SK-N-SH (cell line): Measurements from ENCODE around the gene C19orf12. TPM values are rescaled to one million over a fixed set of nuclear protein-coding genes. Genes with fewer than 3 reads are reported as not detected.

ENCODE experiments used
- CTCF ChIA-PET: fragments of 300-600, 350-600 bp; formaldehyde crosslinking; extraction: SDS; loops from one replicate; lab custom pipeline; 2021; lab: Yijun Ruan, JAX
- POLR2A ChIA-PET: fragments of 350-600 bp; sonication (Branson Sonifier 250); formaldehyde crosslinking; extraction: SDS; loops from one replicate; lab custom pipeline; 2020; ENCODE audit warnings: antibody characterized with exemption, inconsistent platforms; lab: Yijun Ruan, JAX
- DNase-seq: peaks from one replicate; pipeline ENCODE4 v3.0.0; 2012
- H2AFZ ChIP-seq: fragments of 200-600 bp; sonication (generic); 2 replicates; pipeline ENCODE4 v1.8.1; 2016; ENCODE audit warnings: antibody characterized with exemption, mild to moderate bottlenecking, low read depth
- H3F3A ChIP-seq: fragments of 200-600 bp; sonication (generic); replicated peaks from 2 replicates; pipeline ENCODE3; 2016; ENCODE audit warnings: antibody characterized with exemption, mild to moderate bottlenecking; ENCODE audit not compliant: insufficient read depth
- H3K27ac ChIP-seq, 2 experiments: fragments of 200-500 bp in 1 of 2; fragments of 200-600 bp in 1 of 2; sonication (Bioruptor generic) in 1 of 2; sonication (generic), shearing (Covaris generic) in 1 of 2; 2 replicates each; pipeline versions ENCODE4 v1.5.1 to v1.6.1; 2014 to 2016; ENCODE audit warnings: low read depth in 2 of 2, inconsistent platforms in 1 of 2, low read length in 1 of 2, mild to moderate bottlenecking in 1 of 2, mixed read lengths in 1 of 2
- H3K27me3 ChIP-seq: fragments of 200-600 bp; sonication (generic), shearing (Covaris generic); 2 replicates; pipeline ENCODE4 v1.6.1; 2016; ENCODE audit warnings: mixed run types; ENCODE audit not compliant: insufficient read depth
- H3K36me3 ChIP-seq, 2 experiments: fragments of 200-500 bp in 1 of 2; fragments of 200-600 bp in 1 of 2; sonication (Bioruptor generic) in 1 of 2; sonication (generic) in 1 of 2; replicated peaks in 1 of 2; 2 replicates each; pipeline versions ENCODE3 to v1.5.1; 2014 to 2016; ENCODE audit warnings: low read length in 1 of 2, mild to moderate bottlenecking in 1 of 2; ENCODE audit not compliant: insufficient read depth in 2 of 2, control insufficient read depth in 1 of 2
- H3K4me1 ChIP-seq, 2 experiments: fragments of 200-500 bp in 1 of 2; fragments of 200-600 bp in 1 of 2; sonication (Bioruptor generic) in 1 of 2; sonication (generic), shearing (Covaris generic) in 1 of 2; 2 replicates each; pipeline versions ENCODE4 v1.5.1 to v1.6.1; 2014 to 2016; ENCODE audit warnings: low read depth in 1 of 2, low read length in 1 of 2, mixed run types in 1 of 2; ENCODE audit not compliant: insufficient read depth in 2 of 2, control insufficient read depth in 1 of 2
- H3K4me2 ChIP-seq: fragments of 200-600 bp; sonication (generic), shearing (Covaris generic); 2 replicates; pipeline ENCODE4 v1.6.1; 2017; ENCODE audit warnings: mixed run types
- H3K4me3 ChIP-seq, 2 experiments: fragments of 200-500 bp in 1 of 2; fragments of 200-600 bp in 1 of 2; sonication (Bioruptor generic) in 1 of 2; sonication (generic), shearing (Covaris generic) in 1 of 2; 2 replicates each; pipeline versions ENCODE4 v1.5.1 to v1.8.1; 2014 to 2016; ENCODE audit warnings: low read depth in 2 of 2, inconsistent platforms in 1 of 2, low read length in 1 of 2, mild to moderate bottlenecking in 1 of 2, mixed read lengths in 1 of 2, moderate library complexity in 1 of 2
- H3K79me2 ChIP-seq: fragments of 200-600 bp; sonication (generic); 2 replicates; pipeline ENCODE4 v1.8.1; 2017; ENCODE audit warnings: mild to moderate bottlenecking; ENCODE audit not compliant: insufficient read depth
- H3K9ac ChIP-seq: fragments of 200-600 bp; sonication (generic); 2 replicates; pipeline ENCODE4 v1.6.1; 2017; ENCODE audit warnings: mixed run types
- H3K9me2 ChIP-seq: fragments of 200-600 bp; sonication (generic); 2 replicates; pipeline ENCODE4 v1.6.1; 2017; ENCODE audit warnings: mixed run types
- H3K9me3 ChIP-seq: fragments of 200-600 bp; sonication (generic); 2 replicates; pipeline ENCODE4 v1.6.1; 2017; ENCODE audit warnings: mixed run types, mild to moderate bottlenecking, moderate library complexity
- H4K20me1 ChIP-seq: fragments of 200-600 bp; sonication (generic); 2 replicates; pipeline ENCODE4 v1.6.1; 2017; ENCODE audit warnings: mild to moderate bottlenecking, mixed run types; ENCODE audit not compliant: insufficient read depth
- CTCF ChIP-seq: fragments of 200-600 bp; sonication (generic); IDR thresholded peaks from 2 replicates; pipeline ENCODE4 v1.6.1; 2017; ENCODE audit warnings: antibody characterized with exemption, mild to moderate bottlenecking, moderate library complexity
- ELF1 ChIP-seq: IDR thresholded peaks from 2 replicates; pipeline ENCODE4 v1.4.0; 2012
- FOXJ3 ChIP-seq: sonication (generic); formaldehyde crosslinking; IDR thresholded peaks from 2 replicates; pipeline ENCODE4 v1.5.1; 2020; ENCODE audit warnings: mild to moderate bottlenecking, missing genetic modification reagents
- IRF3 ChIP-seq: fragments of 150-350 bp; IDR thresholded peaks from 2 replicates; pipeline ENCODE4 v1.6.1; 2016; ENCODE audit warnings: mild to moderate bottlenecking, low read depth, low read length
- MAX ChIP-seq: IDR thresholded peaks from 2 replicates; pipeline ENCODE4 v1.4.0; 2012; ENCODE audit warnings: low read depth
- MEF2A ChIP-seq: IDR thresholded peaks from 2 replicates; pipeline ENCODE4 v1.4.0; 2012; ENCODE audit warnings: low read depth, borderline replicate concordance
- MXI1 ChIP-seq: IDR thresholded peaks from 2 replicates; pipeline ENCODE4 v1.6.1; 2012; ENCODE audit warnings: mild to moderate bottlenecking, low read depth, low read length, improper control_type of control experiment
- REST ChIP-seq: IDR thresholded peaks from 2 replicates; pipeline ENCODE4 v1.6.1; 2012; ENCODE audit warnings: mild to moderate bottlenecking, low read depth, low read length, moderate library complexity
- TCF12 ChIP-seq: IDR thresholded peaks from 2 replicates; pipeline ENCODE4 v1.4.0; 2012
- WGBS: methylation state at CpG from one replicate; pipeline ENCODE4 v1.1.6; 2017; ENCODE audit warnings: low lambda C conversion rate; 5-methylcytosine and 5-hydroxymethylcytosine counted together
- polyA plus RNA-seq, 3 experiments: library from polyadenylated mRNA; depleted of rRNA; stranded (reverse); fragments of >200 nt; gene quantifications; 2 replicates each; pipeline ENCODE4 v1.2.3, GENCODE V29; 2012

The C19orf12 gene
- polyA plus RNA-seq, 1 of the 3 experiments (the other 2 are of a cell fraction) = 30.5 TPM

- TF ChIP-seq CTCF (no peak), MAX (no peak)
Measured at GRCh38 chr19:29714371-29714952, 599 bp downstream of the C19orf12 start (continued).

- no peak overlapping the region for H2AFZ ChIP-seq
- H3K79me2 ChIP-seq = peaks cover 71% of the 10 kb centered on the region
- H3K9me2 ChIP-seq = no peaks in the 10 kb centered on the region
- TF ChIP-seq IRF3 = no peak
- TF ChIP-seq ELF1 = no peak
- no peak for TF ChIP-seq REST
- no peak for TF ChIP-seq MEF2A
- TF ChIP-seq MXI1 = no peak
- TF ChIP-seq FOXJ3 (CRISPR knock-in tag) = no peak
- no peak for TF ChIP-seq TCF12
- ChIA-PET POLR2A (no interaction called here), CTCF (interaction anchor here (0.8 to 8.0 kb wide), 6 partner anchors 12 to 398 kb away, joined by 3 to 104 read pairs (median 4); partner anchors contain the start of gene POP4)
- no peaks in the 10 kb centered on the region for H3K27me3 ChIP-seq
- H3K9me3 ChIP-seq = no peaks in the 10 kb centered on the region
- no peak for DNase-seq
- no peak overlapping the region for H3K4me3 ChIP-seq
- H3F3A ChIP-seq = peaks cover 10% of the 10 kb centered on the region
- no peak overlapping the region for H3K9ac ChIP-seq
- no peak overlapping the region for H3K4me2 ChIP-seq
- 92% methylated on average over 9 of the region's 9 CpGs for WGBS
- peaks cover 0 to 5% of the 10 kb centered on the region in 2 experiments for H3K36me3 ChIP-seq
- no peak overlapping the region for H3K27ac ChIP-seq
- H4K20me1 ChIP-seq = peaks cover 20% of the 10 kb centered on the region; the same call in 1 of the 2 replicates
- H3K4me1 ChIP-seq = peaks cover 7 to 20% of the 10 kb centered on the region in 2 experiments; a peak in 2 of 4 replicates
Measured at GRCh38 chr19:29712744-29713516, 2.1 kb downstream of the C19orf12 start.
